Testis (tissue), 3 donors: ENCODE measurements around the gene VCL. TPM values are rescaled to one million over a fixed set of nuclear protein-coding genes. Genes with fewer than 3 reads are reported as not detected.
"Not testable (repeated sequence)": the region's sequence is repeated elsewhere in the genome, so short reads cannot be mapped to it uniquely, and the experiment has no call there.

ENCODE experiments used
- DNase-seq: peaks from one replicate; pipeline ENCODE4 v3.0.0-alpha.2; 2019
- H3K27ac ChIP-seq, 2 donors: fragments of 200-600 bp; sonication (generic); one replicate each; pipeline ENCODE4 v1.5.1; 2019
- H3K27me3 ChIP-seq: fragments of 200-600 bp; sonication (generic); one replicate; pipeline ENCODE4 v1.5.1; 2019
- H3K36me3 ChIP-seq: fragments of 200-600 bp; sonication (generic); one replicate; pipeline ENCODE4 v1.5.1; 2017; ENCODE audit warnings: low read depth; ENCODE audit errors: missing control alignments
- H3K4me1 ChIP-seq: fragments of 200-600 bp; sonication (generic); one replicate; pipeline ENCODE4 v1.5.1; 2019
- H3K4me3 ChIP-seq, 2 donors: fragments of 200-600 bp; sonication (generic); one replicate each; pipeline ENCODE4 v1.5.1; 2017 to 2019
- H3K9me3 ChIP-seq: fragments of 200-600 bp; sonication (generic); one replicate; pipeline ENCODE4 v1.5.1; 2017
- CTCF ChIP-seq, 3 experiments: fragments of 450-650 bp in 2 of 3; fragments of 200-600 bp in 1 of 3; sonication (generic) in 1 of 3; IDR thresholded peaks; one replicate each; pipeline ENCODE4 v1.5.1; 2016 to 2019; ENCODE audit warnings: antibody characterized with exemption in 3 of 3, mild to moderate bottlenecking in 2 of 3, moderate library complexity in 1 of 3
- POLR2A ChIP-seq: fragments of 450-650 bp; IDR thresholded peaks from one replicate; pipeline ENCODE4 v1.6.1; 2017; ENCODE audit warnings: antibody characterized with exemption, mild to moderate bottlenecking, moderate library complexity
- WGBS, 2 donors: methylation state at CpG; one replicate each; pipeline ENCODE4 v1.1.5; 2018; 5-methylcytosine and 5-hydroxymethylcytosine counted together
- intact Hi-C: fragments of 100-400 bp; cut with DNase I; formaldehyde crosslinking; loops from one replicate; pipeline ENCODE4 v1.15.1; 2023; ENCODE audit warnings: low total_unique reads
- polyA plus RNA-seq: library from polyadenylated mRNA; stranded (reverse); fragments of 350-450 nt; fragmentation: Illumina TruSeq; extraction: RNeasy Lipid Tissue Mini Kit (QIAGEN cat#74804); gene quantifications from one replicate; pipeline ENCODE4 v1.2.3, GENCODE V29; 2014; ENCODE audit warnings: low read depth, low replicate concordance; ENCODE audit not compliant: insufficient read depth
- total RNA-seq, 2 donors: library from RNA; depleted of rRNA; stranded (reverse); fragments of >200 nt; gene quantifications; one replicate each; pipeline ENCODE4 v1.2.3, GENCODE V29; 2016

VCL gene
- total and polyA plus RNA-seq, 3 donors from 2014 or later, result 106 to 272 (median 267) TPM

- Histone ChIP-seq H3K36me3 (no peaks in the 10 kb centered on the region), H3K4me1 (peaks cover 20% of the 10 kb centered on the region), H3K4me3 (no peak overlapping the region), H3K9me3 (no peaks in the 10 kb centered on the region), H3K27me3 (no peaks in the 10 kb centered on the region), H3K27ac (no peak overlapping the region)
- WGBS, 2 donors, result 84% methylated on average over 2 of the region's 2 CpGs
- intact Hi-C loops, result no loop called here
- no peak for TF ChIP-seq POLR2A
- no peak for TF ChIP-seq CTCF (IDR thresholded peaks at IDR 0.05)
- peak; percentile 11 for DNase-seq
Observed at GRCh38 chr10:73962386-73962785, 35.5 kb upstream of the VCL start.

GRCh38 chr10:73963533-73963932, 34.4 kb upstream of the VCL start:
- 91 to 96% methylated on average over 12 of the region's 12 CpGs for WGBS, 2 donors
- peak; percentile 9 for DNase-seq
- H3K27ac ChIP-seq, H3K36me3 ChIP-seq, H3K4me3 ChIP-seq, intact Hi-C loops, H3K9me3 ChIP-seq, H3K27me3 ChIP-seq: not testable (repeated sequence)
- peaks cover 31% of the 10 kb centered on the region for H3K4me1 ChIP-seq

GRCh38 chr10:73964743-73965142, 33.2 kb upstream of the VCL start:
- no peak for TF ChIP-seq POLR2A
- TF ChIP-seq CTCF (IDR thresholded peaks at IDR 0.05), result no peak
- no peaks in the 10 kb centered on the region for H3K27me3 ChIP-seq
- no peak overlapping the region for H3K27ac ChIP-seq
- intact Hi-C loops, result no loop called here
- H3K9me3 ChIP-seq, result no peaks in the 10 kb centered on the region
- DNase-seq, result no peak
- no peaks in the 10 kb centered on the region for H3K36me3 ChIP-seq
- H3K4me3 ChIP-seq, result no peak overlapping the region
- peaks cover 40% of the 10 kb centered on the region for H3K4me1 ChIP-seq
- 96% methylated on average over 2 of the region's 2 CpGs for WGBS, 2 donors

- Histone ChIP-seq H3K4me1 (peaks cover 40% of the 10 kb centered on the region), H3K27ac (peak overlapping the region; percentile 14 to 65)
- H3K9me3 ChIP-seq, H3K36me3 ChIP-seq, H3K4me3 ChIP-seq, intact Hi-C loops, H3K27me3 ChIP-seq: not testable (repeated sequence)
- 85 to 87% methylated on average over 12 of the region's 12 CpGs for WGBS, 2 donors
- peak; percentile 7 for DNase-seq
Observed at GRCh38 chr10:73965267-73965889, 32.5 kb upstream of the VCL start.

- Histone ChIP-seq H3K4me1 (peaks cover 40% of the 10 kb centered on the region), H3K36me3 (no peaks in the 10 kb centered on the region), H3K27ac (peak overlapping the region; percentile 14 to 65), H3K27me3 (no peaks in the 10 kb centered on the region), H3K9me3 (no peaks in the 10 kb centered on the region), H3K4me3 (no peak overlapping the region)
- DNase-seq, result peak; percentile 64
- TF ChIP-seq CTCF (IDR thresholded peaks at IDR 0.05) (no peak), POLR2A (no peak)
- WGBS, 2 donors, result 37 to 47% methylated on average over 16 of the region's 16 CpGs
- intact Hi-C loops, result no loop called here
Observed at GRCh38 chr10:73965890-73966768, 31.8 kb upstream of the VCL start.
